NOMO-1 treated with DMSO at 0.1 percent for 48 hours (cell line): ENCODE results near the gene DIRAS1.
"Not testable (repeated sequence)": the region's sequence is repeated elsewhere in the genome, so short reads cannot be mapped to it uniquely, and the experiment has no call there.

ENCODE experiments used
- DNase-seq: peaks from one replicate; lab custom pipeline; 2025; ENCODE audit not compliant: unreplicated experiment; lab: John Stamatoyannopoulos, UW

The DIRAS1 gene

DNA sequence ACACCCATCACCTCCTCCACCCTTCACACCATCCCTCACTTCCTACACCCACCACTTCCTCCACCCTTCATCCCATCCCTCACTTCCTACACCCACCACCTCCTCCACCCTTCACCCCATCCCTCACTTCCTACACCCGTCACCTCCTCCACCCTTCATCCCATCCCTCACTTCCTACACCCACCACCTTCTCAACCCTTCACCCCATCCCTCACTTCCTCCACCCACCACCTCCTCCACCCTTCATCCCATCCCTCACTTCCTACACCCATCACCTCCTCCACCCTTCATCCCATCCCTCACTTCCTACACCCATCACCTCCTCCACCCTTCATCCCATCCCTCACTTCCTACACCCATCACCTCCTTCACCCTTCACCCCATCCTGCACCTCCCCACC is 7.1 kb downstream of the DIRAS1 start:
- not testable (repeated sequence) for DNase-seq

GRCh38 chr19:2713170-2713569 is 8.0 kb downstream of the DIRAS1 start:
- DNase-seq = not testable (repeated sequence)

DNA sequence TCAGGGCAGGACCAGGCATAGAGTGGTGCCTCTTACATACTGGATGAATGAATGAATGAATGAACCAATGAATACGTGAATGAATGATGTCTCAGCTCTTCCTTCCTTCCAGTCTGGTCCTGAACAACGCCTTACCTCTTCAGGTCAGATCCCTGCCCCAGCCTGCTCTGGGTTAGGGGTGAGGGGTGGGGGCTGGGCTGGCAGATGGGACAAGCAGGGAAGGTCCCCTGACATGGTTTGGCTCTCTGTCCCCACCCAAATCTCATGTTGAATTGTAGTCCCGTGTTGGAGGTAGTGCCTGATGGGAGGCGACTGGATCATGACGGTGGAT is 9.3 kb downstream of the DIRAS1 start:
- DNase-seq = no peak

GRCh38 chr19:2711172-2711874 is 9.8 kb downstream of the DIRAS1 start:
- peak; percentile 40 for DNase-seq

- DNase-seq = no peak
These were observed 14.9 kb downstream of the DIRAS1 start for GRCh38 chr19:2706251-2706650.

GRCh38 chr19:2703691-2704216 is 17.4 kb downstream of the DIRAS1 start:
- DNase-seq = no peak

DNA sequence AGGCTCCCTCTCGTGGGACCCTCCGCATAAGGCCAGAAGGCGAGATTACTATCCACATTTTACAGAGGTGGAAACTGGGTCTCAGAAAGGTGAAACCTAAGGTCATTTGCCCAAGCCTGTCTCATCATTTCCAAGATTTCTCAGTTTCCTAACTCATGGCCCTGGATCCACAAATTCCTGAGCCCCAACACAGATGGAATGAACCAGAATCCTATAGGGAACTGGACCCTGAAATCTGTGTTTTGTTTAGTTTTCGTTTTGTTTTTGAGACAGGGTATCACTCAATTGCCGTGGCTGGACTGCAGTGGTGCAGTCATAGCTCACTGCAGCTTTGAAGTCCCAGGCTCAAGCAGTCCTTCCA is 18.1 kb downstream of the DIRAS1 start:
- DNase-seq = no peak

- peak; percentile 84 for DNase-seq
These were observed 18.7 kb downstream of the DIRAS1 start, which contains the start of gene GNG7 for GRCh38 chr19:2702170-2703076. GNG7 (minus strand) TSS chr19:2702694; CDS start chr19:2520688, 182,006 bp downstream.

GRCh38 chr19:2701361-2702169 is 19.6 kb downstream of the DIRAS1 start:
- DNase-seq = no peak

DNA sequence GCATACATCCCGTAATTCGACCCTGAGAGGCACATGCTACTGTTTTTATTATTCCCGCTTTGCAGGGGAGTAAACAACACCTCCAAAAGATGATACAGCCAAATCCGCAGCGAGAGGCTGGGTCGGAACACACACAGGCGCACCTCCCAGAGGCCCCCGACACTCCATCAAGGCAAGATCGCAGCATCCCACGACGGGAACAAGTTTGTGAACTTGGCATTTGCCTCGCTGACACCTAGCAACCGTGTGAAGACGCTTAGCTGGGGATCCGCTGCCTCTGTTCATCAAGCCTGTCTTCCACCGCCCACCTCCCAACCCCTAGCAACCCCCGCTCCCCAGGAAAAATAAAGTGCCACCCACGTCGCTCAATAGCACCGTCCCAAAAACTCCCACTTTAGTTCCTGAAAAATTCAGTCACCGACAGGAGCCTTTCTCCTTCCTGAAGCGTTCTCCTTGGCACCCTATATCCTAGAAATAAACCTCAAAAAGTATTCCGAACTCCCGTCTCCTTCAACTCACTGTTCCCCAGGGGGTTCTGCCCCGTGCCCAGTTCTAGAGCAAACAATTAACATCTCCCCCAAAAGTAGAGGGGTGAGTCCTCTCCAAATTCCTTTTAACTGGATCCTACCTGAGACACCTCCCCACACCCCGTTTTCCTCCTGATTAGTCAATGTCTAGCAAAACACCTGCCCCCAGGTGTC is 20.4 kb downstream of the DIRAS1 start:
- no peak for DNase-seq

GRCh38 chr19:2699413-2700140 is 21.6 kb downstream of the DIRAS1 start:
- no peak for DNase-seq

GRCh38 chr19:2694196-2694595 is 27.0 kb downstream of the DIRAS1 start:
- no peak for DNase-seq

DNA sequence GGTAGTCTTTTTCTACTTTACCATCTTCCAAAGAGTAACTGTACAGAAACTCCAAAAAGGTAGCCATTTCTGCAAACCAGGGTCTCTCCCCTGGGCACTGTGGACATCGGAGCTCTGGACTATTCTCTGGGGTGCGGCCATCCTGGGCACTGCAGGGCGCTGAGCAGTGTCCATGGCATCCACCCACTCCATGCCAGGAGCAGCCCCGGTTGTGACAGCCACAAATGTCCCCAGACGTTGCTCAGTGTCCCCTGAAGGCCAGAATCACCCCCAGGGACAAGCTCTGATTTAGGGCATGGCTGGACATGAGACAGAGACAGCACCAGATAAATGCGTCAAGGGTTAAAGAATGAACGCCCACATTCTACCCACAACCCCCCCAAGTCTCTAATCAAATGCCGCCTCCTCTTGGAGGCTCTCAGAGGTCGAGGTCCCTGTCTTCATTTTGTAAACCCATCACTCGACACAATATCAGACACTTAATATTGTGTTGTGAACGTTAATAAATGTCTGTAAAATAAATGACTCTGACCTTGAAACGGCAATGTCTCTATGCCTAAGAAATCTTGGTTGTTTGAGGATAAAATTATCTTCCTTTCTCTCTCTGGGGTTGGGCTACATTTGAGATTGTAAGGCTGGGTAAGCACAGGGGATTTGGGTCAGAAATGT is 27.5 kb downstream of the DIRAS1 start:
- no peak for DNase-seq

DNA sequence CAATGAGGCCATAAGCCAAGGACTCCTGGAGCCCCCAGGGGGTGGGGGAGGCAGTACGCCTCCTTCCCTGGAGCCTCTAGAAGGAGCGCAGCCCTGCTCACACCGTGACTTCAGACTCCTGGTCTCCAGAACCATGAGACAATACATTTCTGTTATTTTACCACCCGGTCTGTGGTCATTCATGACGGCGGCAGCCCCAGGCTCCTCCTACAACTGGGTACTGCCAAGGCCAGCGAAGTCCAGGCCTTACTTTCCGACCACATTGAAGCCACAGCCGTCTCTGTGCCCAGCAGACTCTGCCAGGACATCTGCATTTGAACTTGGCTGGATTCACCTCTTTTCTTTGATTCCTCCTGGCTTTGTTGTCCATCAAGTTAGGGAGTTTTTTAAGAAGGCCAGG is 29.2 kb downstream of the DIRAS1 start:
- no peak for DNase-seq

DNA sequence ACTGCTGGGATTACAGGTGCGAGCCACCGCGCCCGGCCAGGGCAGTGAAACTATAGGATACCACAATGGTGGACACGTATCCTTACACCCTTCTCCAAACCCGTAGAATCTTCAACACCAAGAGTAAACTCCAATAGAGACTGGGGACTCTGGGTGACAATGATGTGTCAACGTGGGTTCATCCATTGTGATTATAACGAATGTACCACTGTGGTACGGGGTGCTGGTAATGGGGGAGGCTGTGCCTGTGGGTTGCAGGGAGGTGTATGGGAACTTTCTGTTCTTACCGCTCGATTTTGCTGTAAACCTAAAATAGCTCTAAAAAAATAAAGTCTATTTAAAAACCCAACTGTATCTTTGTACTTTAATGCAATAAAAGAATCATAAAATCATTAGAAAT is 30.3 kb downstream of the DIRAS1 start:
- no peak for DNase-seq

- DNase-seq = no peak
These were observed 34.8 kb downstream of the DIRAS1 start for GRCh38 chr19:2686360-2686759.

DNA sequence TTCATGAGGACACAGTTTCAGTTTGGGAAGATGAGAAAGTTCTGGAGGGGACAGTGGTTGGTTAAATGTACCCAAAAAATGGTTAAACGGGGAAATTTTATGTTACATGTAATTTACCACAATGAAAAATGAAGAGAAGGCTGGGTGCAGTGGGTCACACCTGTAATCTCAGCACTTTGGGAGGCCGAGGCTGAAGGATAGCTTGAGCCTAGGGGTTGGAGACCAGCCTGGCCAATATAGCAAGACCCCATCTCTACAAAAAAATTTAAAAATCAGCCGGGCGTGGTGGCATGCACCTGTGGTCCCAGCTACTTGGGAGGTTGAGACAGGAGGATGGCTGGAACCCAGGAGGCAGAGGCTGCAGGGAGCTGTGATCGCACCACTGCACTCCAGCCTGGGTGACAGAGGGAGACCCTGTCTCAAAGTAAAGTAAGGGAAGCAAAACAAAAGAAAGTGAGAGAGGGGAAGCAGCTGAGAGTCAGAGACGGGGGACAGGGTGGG is 35.9 kb downstream of the DIRAS1 start:
- DNase-seq = no peak

GRCh38 chr19:2683430-2684003 is 37.7 kb downstream of the DIRAS1 start:
- DNase-seq = no peak

- no peak for DNase-seq
These were observed 40.4 kb downstream of the DIRAS1 start for GRCh38 chr19:2680808-2681207.
